ENCODE results near the gene BRWD1. TPM values are rescaled to one million over a fixed set of nuclear protein-coding genes. Genes with fewer than 3 reads are reported as not detected.

The BRWD1 gene
- total and polyA plus RNA-seq, 12 donors: 8.5 to 38.8 (median 34.1) TPM

GRCh38 chr21:39178421-39178820, 135.0 kb downstream of the BRWD1 start:
- Histone ChIP-seq H3K4me1 (peaks cover 0 to 20% (median 11%) of the 10 kb centered on the region in 9 donors), H3K27me3 (no peaks in the 10 kb centered on the region), H3K9me3 (no peaks in the 10 kb centered on the region), H3K4me3 (no peak overlapping the region), H3K36me3 (peaks cover 0 to 54% (median 0%) of the 10 kb centered on the region in 9 donors), H3K27ac (no peak overlapping the region)
- ATAC-seq (no peak), DNase-seq (no peak)
- 88 to 89% methylated on average over 7 of the region's 7 CpGs for WGBS, 2 donors
- intact Hi-C loops (cut with DNase I): no loop called here
- TF ChIP-seq CTCF (IDR thresholded peaks at IDR 0.05): no peak

- H3K9me3 ChIP-seq: no peaks in the 10 kb centered on the region
- intact Hi-C loops (cut with DNase I): no loop called here
- no peak for DNase-seq
- no peak overlapping the region for H3K4me3 ChIP-seq
- no peaks in the 10 kb centered on the region for H3K27me3 ChIP-seq
- peaks cover 0 to 7% (median 0%) of the 10 kb centered on the region in 9 donors for H3K4me1 ChIP-seq
- ATAC-seq: peak in 1 of 8 donors; percentile 68
- no peak for TF ChIP-seq CTCF (IDR thresholded peaks at IDR 0.05)
- WGBS, 2 donors: 35 to 38% methylated on average over 3 of the region's 3 CpGs
- peaks cover 0 to 68% (median 0%) of the 10 kb centered on the region in 9 donors for H3K36me3 ChIP-seq
- no peak overlapping the region for H3K27ac ChIP-seq
Measured at GRCh38 chr21:39176271-39176709, 137.1 kb downstream of the BRWD1 start.

- ATAC-seq (peak in 1 of 8 donors; percentile 39), DNase-seq (no peak)
- TF ChIP-seq CTCF (IDR thresholded peaks at IDR 0.05): no peak
- peaks cover 0 to 74% (median 0%) of the 10 kb centered on the region in 9 donors for H3K36me3 ChIP-seq
- H3K4me1 ChIP-seq: peaks cover 0 to 7% (median 0%) of the 10 kb centered on the region in 9 donors
- 83% methylated on average over 10 of the region's 10 CpGs for WGBS, 2 donors
- intact Hi-C loops (cut with DNase I): no loop called here
- H3K27me3 ChIP-seq: no peaks in the 10 kb centered on the region
- no peak overlapping the region for H3K27ac ChIP-seq
- H3K9me3 ChIP-seq: no peaks in the 10 kb centered on the region
- H3K4me3 ChIP-seq: no peak overlapping the region
Measured at GRCh38 chr21:39175665-39176064, 137.8 kb downstream of the BRWD1 start.

- peak; percentile 14 to 70 (median 57) for TF ChIP-seq CTCF (IDR thresholded peaks at IDR 0.05)
- H3K9me3 ChIP-seq: no peaks in the 10 kb centered on the region
- intact Hi-C loops (cut with DNase I): no loop called here
- ATAC-seq: no peak
- peaks cover 0 to 7% (median 0%) of the 10 kb centered on the region in 9 donors for H3K4me1 ChIP-seq
- no peaks in the 10 kb centered on the region for H3K27me3 ChIP-seq
- H3K36me3 ChIP-seq: peaks cover 0 to 78% (median 0%) of the 10 kb centered on the region in 9 donors
- 91 to 92% methylated on average over 4 of the region's 4 CpGs for WGBS, 2 donors
- H3K27ac ChIP-seq: no peak overlapping the region
- H3K4me3 ChIP-seq: no peak overlapping the region
- DNase-seq: no peak
Measured at GRCh38 chr21:39175154-39175553, 138.3 kb downstream of the BRWD1 start.
